ENCODE results near the gene TRPV4. TPM values are rescaled to one million over a fixed set of nuclear protein-coding genes. Genes with fewer than 3 reads are reported as not detected.

Gene TRPV4
- total RNA-seq, 1 donor from 2014 or later: 0.75 TPM

- H3K27ac ChIP-seq (ENCODE audit: low read depth, low read length): no peak overlapping the region
- H3K79me2 ChIP-seq (ENCODE audit: insufficient read depth, low read length): no peaks in the 10 kb centered on the region
- H3K27me3 Mint-ChIP-seq (ENCODE audit: low read depth, unreplicated experiment): peaks cover 2% of the 10 kb centered on the region
- no peaks in the 10 kb centered on the region for H3K9me3 Mint-ChIP-seq (ENCODE audit: unreplicated experiment)
- H3K9me3 ChIP-seq (ENCODE audit: insufficient read depth, low read depth, low read length): no peaks in the 10 kb centered on the region
- no peak overlapping the region for H3K27ac Mint-ChIP-seq (ENCODE audit: unreplicated experiment)
- H3K36me3 ChIP-seq (ENCODE audit: insufficient read depth, low read length): no peaks in the 10 kb centered on the region
- no peaks in the 10 kb centered on the region for H3K36me3 Mint-ChIP-seq (ENCODE audit: low read depth, unreplicated experiment)
- TF ChIP-seq EZH2 (IDR thresholded peaks at IDR 0.05; ENCODE audit: insufficient read depth, low read length): no peak
- no peak for TF ChIP-seq CTCF (IDR thresholded peaks at IDR 0.05; ENCODE audit: insufficient read depth, low read depth, low read length)
- no peaks in the 10 kb centered on the region for H3K4me1 Mint-ChIP-seq (ENCODE audit: low read depth, unreplicated experiment)
- no peak overlapping the region for H3K4me3 ChIP-seq (ENCODE audit: insufficient read depth, low read depth, low read length)
- no peak overlapping the region for H3K9ac ChIP-seq (ENCODE audit: low read length)
- no peaks in the 10 kb centered on the region for H3K27me3 ChIP-seq (ENCODE audit: insufficient read depth, low read length)
- FAIRE-seq: no peak
- peak; percentile 30 for DNase-seq (ENCODE audit: low read depth)
- no peak overlapping the region for H2AFZ ChIP-seq (ENCODE audit: low read depth, low read length)
- H3K4me1 ChIP-seq (ENCODE audit: insufficient read depth, low read length): peaks cover 3% of the 10 kb centered on the region
- H4K20me1 ChIP-seq (ENCODE audit: insufficient read depth, low read length): no peaks in the 10 kb centered on the region
- H3K4me2 ChIP-seq (ENCODE audit: low read length): no peak overlapping the region
- H3K4me3 Mint-ChIP-seq (ENCODE audit: unreplicated experiment): no peak overlapping the region
Measured at GRCh38 chr12:109795023-109795422, 38.2 kb downstream of the TRPV4 start.

- no peaks in the 10 kb centered on the region for H3K4me1 Mint-ChIP-seq (ENCODE audit: low read depth, unreplicated experiment)
- H3K4me1 ChIP-seq (ENCODE audit: insufficient read depth, low read length): peaks cover 3% of the 10 kb centered on the region
- DNase-seq (ENCODE audit: low read depth): no peak
- no peak for FAIRE-seq
- no peaks in the 10 kb centered on the region for H3K9me3 ChIP-seq (ENCODE audit: insufficient read depth, low read depth, low read length)
- no peak overlapping the region for H3K27ac ChIP-seq (ENCODE audit: low read depth, low read length)
- H3K27me3 ChIP-seq (ENCODE audit: insufficient read depth, low read length): no peaks in the 10 kb centered on the region
- H3K36me3 Mint-ChIP-seq (ENCODE audit: low read depth, unreplicated experiment): no peaks in the 10 kb centered on the region
- no peak overlapping the region for H3K27ac Mint-ChIP-seq (ENCODE audit: unreplicated experiment)
- H3K4me2 ChIP-seq (ENCODE audit: low read length): no peak overlapping the region
- no peaks in the 10 kb centered on the region for H3K9me3 Mint-ChIP-seq (ENCODE audit: unreplicated experiment)
- no peak for TF ChIP-seq CTCF (IDR thresholded peaks at IDR 0.05; ENCODE audit: insufficient read depth, low read depth, low read length)
- TF ChIP-seq EZH2 (IDR thresholded peaks at IDR 0.05; ENCODE audit: insufficient read depth, low read length): no peak
- H4K20me1 ChIP-seq (ENCODE audit: insufficient read depth, low read length): no peaks in the 10 kb centered on the region
- H3K79me2 ChIP-seq (ENCODE audit: insufficient read depth, low read length): no peaks in the 10 kb centered on the region
- H3K9ac ChIP-seq (ENCODE audit: low read length): no peak overlapping the region
- H3K4me3 Mint-ChIP-seq (ENCODE audit: unreplicated experiment): no peak overlapping the region
- H3K36me3 ChIP-seq (ENCODE audit: insufficient read depth, low read length): no peaks in the 10 kb centered on the region
- no peak overlapping the region for H2AFZ ChIP-seq (ENCODE audit: low read depth, low read length)
- peaks cover 2% of the 10 kb centered on the region for H3K27me3 Mint-ChIP-seq (ENCODE audit: low read depth, unreplicated experiment)
- H3K4me3 ChIP-seq (ENCODE audit: insufficient read depth, low read depth, low read length): no peak overlapping the region
Measured at GRCh38 chr12:109793826-109794501, 39.2 kb downstream of the TRPV4 start.

GRCh38 chr12:109793411-109793810 is 39.8 kb downstream of the TRPV4 start:
- Histone ChIP-seq H3K4me3 (ENCODE audit: insufficient read depth, low read depth, low read length) (no peak overlapping the region), H3K79me2 (ENCODE audit: insufficient read depth, low read length) (no peaks in the 10 kb centered on the region), H3K4me2 (ENCODE audit: low read length) (no peak overlapping the region), H3K27me3 (ENCODE audit: insufficient read depth, low read length) (no peaks in the 10 kb centered on the region), H3K9me3 (ENCODE audit: insufficient read depth, low read depth, low read length) (no peaks in the 10 kb centered on the region), H4K20me1 (ENCODE audit: insufficient read depth, low read length) (no peaks in the 10 kb centered on the region), H3K36me3 (ENCODE audit: insufficient read depth, low read length) (no peaks in the 10 kb centered on the region), H3K4me1 (ENCODE audit: insufficient read depth, low read length) (peaks cover 3% of the 10 kb centered on the region), H3K9ac (ENCODE audit: low read length) (no peak overlapping the region), H3K27ac (ENCODE audit: low read depth, low read length) (no peak overlapping the region), H2AFZ (ENCODE audit: low read depth, low read length) (no peak overlapping the region)
- DNase-seq (ENCODE audit: low read depth) (no peak), FAIRE-seq (no peak)
- Mint-ChIP-seq H3K27me3 (ENCODE audit: low read depth, unreplicated experiment) (peaks cover 3% of the 10 kb centered on the region), H3K4me1 (ENCODE audit: low read depth, unreplicated experiment) (no peaks in the 10 kb centered on the region), H3K27ac (ENCODE audit: unreplicated experiment) (no peak overlapping the region), H3K4me3 (ENCODE audit: unreplicated experiment) (no peak overlapping the region), H3K9me3 (ENCODE audit: unreplicated experiment) (no peaks in the 10 kb centered on the region), H3K36me3 (ENCODE audit: low read depth, unreplicated experiment) (no peaks in the 10 kb centered on the region)
- no peak for TF ChIP-seq EZH2 (IDR thresholded peaks at IDR 0.05; ENCODE audit: insufficient read depth, low read length)
- TF ChIP-seq CTCF (IDR thresholded peaks at IDR 0.05; ENCODE audit: insufficient read depth, low read depth, low read length): no peak

All from astrocyte (in vitro differentiated cells and primary cell).